Endothelial cell of umbilical vein (primary cell): ENCODE measurements around the gene PPP1R15B. TPM values are rescaled to one million over a fixed set of nuclear protein-coding genes. Genes with fewer than 3 reads are reported as not detected.

Source experiments
- BruUV-seq: library from RNA; stranded (reverse); fragments of 400-500 nt; replicated peaks from 2 replicates; lab custom pipeline; 2021; lab: Mats Ljungman, UMichigan
- CTCF ChIA-PET: fragments of 300-600, 350-600 bp; sonication (Branson Sonifier 250); formaldehyde crosslinking; loops from one replicate; lab custom pipeline; 2021; ENCODE audit warnings: antibody characterized with exemption, inconsistent platforms; lab: Charles Lee
- POLR2A ChIA-PET: fragments of 300-600, 350-600 bp; sonication (Branson Sonifier 250); formaldehyde crosslinking; loops from one replicate; lab custom pipeline; 2021; ENCODE audit warnings: antibody characterized with exemption, inconsistent platforms; lab: Charles Lee
- DNase-seq: peaks from one replicate; pipeline ENCODE4 v3.0.0-alpha.2; 2011; ENCODE audit warnings: low read depth, low spot score
- FAIRE-seq: peaks from 2 replicates; lab custom pipeline; 2011; peaks lifted over from hg19 to GRCh38; lab: Jason Lieb, UNC
- H2AFZ ChIP-seq: 2 replicates; pipeline ENCODE4 v1.6.0; 2012; ENCODE audit warnings: low read depth, low read length, control low read depth, inconsistent platforms
- H3K27ac ChIP-seq: 2 replicates; pipeline ENCODE4 v1.5.1; 2011; ENCODE audit warnings: low read depth, mild to moderate bottlenecking, control low read depth, low read length, moderate library complexity; ENCODE audit not compliant: insufficient read depth
- H3K27me3 ChIP-seq, 2 experiments: 2 replicates each; pipeline versions ENCODE4 v1.6.0 to v1.6.1; 2011; ENCODE audit warnings: low read length in 2 of 2, mixed read lengths in 1 of 2; ENCODE audit not compliant: control insufficient read depth in 2 of 2, insufficient read depth in 2 of 2
- H3K36me3 ChIP-seq, 2 experiments: 2 replicates in 1 of 2; 3 replicates in 1 of 2; pipeline ENCODE4 v1.5.1; 2011; ENCODE audit warnings: low read length in 2 of 2, mild to moderate bottlenecking in 1 of 2, moderate library complexity in 1 of 2; ENCODE audit not compliant: control insufficient read depth in 2 of 2, insufficient read depth in 2 of 2; ENCODE audit errors: extremely low read depth in 1 of 2
- H3K4me1 ChIP-seq: 3 replicates; pipeline ENCODE4 v1.5.1; 2011; ENCODE audit warnings: mild to moderate bottlenecking, low read length; ENCODE audit not compliant: control insufficient read depth, insufficient read depth; ENCODE audit errors: extremely low read depth
- H3K4me2 ChIP-seq: 2 replicates; pipeline ENCODE4 v1.6.1; 2011; ENCODE audit warnings: low read length, control low read depth, mixed read lengths; ENCODE audit not compliant: insufficient read depth
- H3K4me3 ChIP-seq, 3 experiments: fragments of 200-600 bp in 1 of 3; sonication (generic), shearing (Covaris generic) in 1 of 3; replicated peaks in 1 of 3; 2 replicates each; pipeline ENCODE4 v1.5.1; 2011 to 2016; ENCODE audit warnings: control low read depth in 3 of 3, low read length in 3 of 3, mild to moderate bottlenecking in 2 of 3, inconsistent platforms in 1 of 3, low read depth in 1 of 3, moderate library complexity in 1 of 3; ENCODE audit not compliant: insufficient read depth in 1 of 3
- H3K79me2 ChIP-seq: 2 replicates; pipeline ENCODE4 v1.6.0; 2012; ENCODE audit warnings: low read length, inconsistent platforms; ENCODE audit not compliant: control insufficient read depth, insufficient read depth
- H3K9ac ChIP-seq: replicated peaks from 2 replicates; pipeline ENCODE3; 2011; ENCODE audit warnings: low read length, control low read depth; ENCODE audit not compliant: insufficient read depth; ENCODE audit errors: extremely low read depth
- H3K9me1 ChIP-seq: replicated peaks from 3 replicates; pipeline ENCODE4 v1.6.0; 2011; ENCODE audit warnings: mild to moderate bottlenecking, low read length; ENCODE audit not compliant: control insufficient read depth, insufficient read depth; ENCODE audit errors: extremely low read depth
- H3K9me3 ChIP-seq: replicated peaks from 2 replicates; pipeline ENCODE4 v1.5.1; 2012; ENCODE audit warnings: low read length, inconsistent platforms; ENCODE audit not compliant: control insufficient read depth, insufficient read depth
- H4K20me1 ChIP-seq: replicated peaks from 2 replicates; pipeline ENCODE3; 2011; ENCODE audit warnings: mild to moderate bottlenecking, low read length; ENCODE audit not compliant: control insufficient read depth, insufficient read depth; ENCODE audit errors: extremely low read depth
- CTCF ChIP-seq, 2 donors: IDR thresholded peaks; 1 replicate in 1 of 2; 2 replicates in 1 of 2; pipeline ENCODE4 v1.5.1; 2011; ENCODE audit warnings: low read length in 2 of 2, mild to moderate bottlenecking in 2 of 2, moderate library complexity in 2 of 2, control low read depth in 1 of 2, inconsistent platforms in 1 of 2, low read depth in 1 of 2; ENCODE audit not compliant: insufficient read depth in 1 of 2; ENCODE audit errors: extremely low read depth in 1 of 2
- EZH2 ChIP-seq: IDR thresholded peaks from 2 replicates; pipeline ENCODE4 v1.6.1; 2012; ENCODE audit warnings: borderline replicate concordance, low read depth, mild to moderate bottlenecking, moderate library complexity, low read length, inconsistent platforms; ENCODE audit not compliant: severe bottlenecking
- FOS ChIP-seq: IDR thresholded peaks from 2 replicates; pipeline ENCODE4 v1.6.1; 2011; ENCODE audit warnings: mild to moderate bottlenecking, low read length, moderate library complexity, borderline replicate concordance; ENCODE audit not compliant: insufficient read depth
- GATA2 ChIP-seq: IDR thresholded peaks from 2 replicates; pipeline ENCODE4 v1.7.0; 2011; ENCODE audit warnings: low read depth, mild to moderate bottlenecking, moderate library complexity, mixed read lengths, low read length; ENCODE audit not compliant: insufficient read length, insufficient read depth
- JUN ChIP-seq: IDR thresholded peaks from 2 replicates; pipeline ENCODE4 v1.6.1; 2011; ENCODE audit warnings: borderline replicate concordance, low read depth; ENCODE audit not compliant: insufficient read length, insufficient read depth
- MAX ChIP-seq: IDR thresholded peaks from 2 replicates; pipeline ENCODE4 v1.6.1; 2011; ENCODE audit not compliant: insufficient read depth, insufficient read length
- MYC ChIP-seq: IDR thresholded peaks from one replicate; pipeline ENCODE4 v1.6.1; 2011; ENCODE audit warnings: mild to moderate bottlenecking, low read depth, low read length
- POLR2A ChIP-seq: IDR thresholded peaks from 2 replicates; pipeline ENCODE4 v1.6.1; 2012; ENCODE audit warnings: low read depth, mild to moderate bottlenecking, control low read depth, low read length
- POLR2AphosphoS5 ChIP-seq: IDR thresholded peaks from 2 replicates; pipeline ENCODE4 v1.6.1; 2012; ENCODE audit warnings: low read depth, mild to moderate bottlenecking, control low read depth, low read length, moderate library complexity; ENCODE audit not compliant: insufficient read depth
- dilution Hi-C: fragments of 300-500 bp; cut with MboI; formaldehyde crosslinking; loops from one replicate; pipeline ENCODE4 v1.15.0; 2019; ENCODE audit warnings: low sequenced_read_pairs; ENCODE audit not compliant: extremely low pct_ligation_motif_present
- intact Hi-C: fragments of 100-400 bp; cut with micrococcal nuclease; formaldehyde crosslinking; loops from one replicate; pipeline ENCODE4 v1.10.0; 2022
- polyA plus RNA-seq, 4 experiments: library from polyadenylated mRNA; depleted of rRNA in 3 of 4; stranded (reverse) in 3 of 4; unstranded in 1 of 4; fragments of >200 nt; gene quantifications; 2 replicates each; pipeline versions ENCODE4 v1.2.1 to v1.2.3, GENCODE V29; 2011 to 2012; ENCODE audit warnings: missing spikeins in 1 of 4
- total RNA-seq: library from RNA; stranded (reverse); gene quantifications from 2 replicates; pipeline ENCODE4 v1.2.3, GENCODE V29; 2021

PPP1R15B gene
- total and polyA plus RNA-seq, 2 donors (not counting 3 experiments of a cell fraction or from before 2014, with no cell fraction given) = 16.8 to 39.8 TPM

DNA sequence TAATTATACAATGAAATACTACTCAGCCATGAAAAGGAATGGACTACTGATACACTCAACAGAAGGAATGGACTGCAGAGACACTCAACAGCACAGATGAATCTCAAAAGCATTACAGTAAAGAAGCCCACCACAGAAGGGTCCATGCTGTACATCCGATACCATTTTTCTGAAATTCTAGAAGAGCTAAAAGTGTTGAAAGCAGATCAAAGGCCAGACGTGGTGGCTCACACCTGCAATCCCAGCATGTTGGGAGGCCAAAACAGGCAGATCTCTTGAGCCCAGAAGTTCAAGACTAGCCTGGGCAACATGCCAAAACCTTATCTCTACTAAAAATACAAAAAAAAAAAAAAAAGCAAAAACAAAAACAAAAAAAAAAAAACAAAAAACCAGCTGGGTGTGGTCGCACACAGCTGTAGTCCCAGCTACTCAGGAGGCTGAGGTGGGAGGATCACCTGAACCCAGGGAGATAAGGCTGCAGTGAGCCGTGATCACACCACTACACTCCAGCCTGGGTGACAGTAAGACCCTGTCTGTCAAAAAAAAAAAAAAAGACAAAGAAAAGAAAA lies 15.5 kb downstream of the PPP1R15B start:
- H3K27ac ChIP-seq = no peak overlapping the region
- no peak overlapping the region for H3K9ac ChIP-seq
- BruUV-seq = no TSS peak
- ChIA-PET POLR2A (no interaction called here), CTCF (interaction anchor here (1.8 to 3.6 kb wide), 4 partner anchors 27 to 233 kb away, joined by 6 to 81 read pairs (median 32); partner anchors contain the start of gene GOLT1A)
- H3K4me1 ChIP-seq = no peaks in the 10 kb centered on the region
- H2AFZ ChIP-seq = no peak overlapping the region
- H3K9me3 ChIP-seq = no peaks in the 10 kb centered on the region
- peaks cover 0 to 2% of the 10 kb centered on the region in 2 experiments for H3K36me3 ChIP-seq
- H3K27me3 ChIP-seq = no peaks in the 10 kb centered on the region
- DNase-seq (no peak), FAIRE-seq (peak; percentile 48)
- no peaks in the 10 kb centered on the region for H3K9me1 ChIP-seq
- dilution Hi-C loops (no loop called here), intact Hi-C loops (no loop called here)
- TF ChIP-seq JUN (no peak), EZH2 (no peak), GATA2 (no peak), MAX (no peak), FOS (no peak)
- no peaks in the 10 kb centered on the region for H4K20me1 ChIP-seq
- no peak overlapping the region for H3K4me3 ChIP-seq
- no peak overlapping the region for H3K4me2 ChIP-seq
- no peaks in the 10 kb centered on the region for H3K79me2 ChIP-seq

DNA sequence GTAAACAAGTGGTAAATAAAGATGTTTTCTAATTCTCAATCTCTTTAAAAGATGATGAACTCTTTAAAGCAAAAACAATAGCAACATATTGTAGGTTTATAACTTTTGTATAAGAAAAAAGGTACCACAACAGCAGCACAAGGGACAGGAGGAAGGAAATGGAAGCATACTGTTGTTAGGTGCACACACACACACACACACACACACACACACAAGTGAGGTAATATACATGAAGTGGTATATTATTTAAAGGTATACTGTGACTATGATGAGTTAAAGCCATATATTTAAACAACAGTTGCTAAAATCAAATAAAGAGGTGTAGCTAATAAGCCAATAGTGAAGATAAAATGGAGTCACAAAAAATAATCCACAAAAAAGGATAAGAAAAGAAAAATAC lies 20.0 kb downstream of the PPP1R15B start:
- dilution Hi-C loops = no loop called here
- no peak for DNase-seq
- CTCF ChIA-PET = interaction anchor here (1.4 kb wide), 1 partner anchor 185 kb away, joined by 4 read pairs; no protein-coding TSS in a partner anchor
- intact Hi-C loops = no loop called here
- Histone ChIP-seq H3K4me3 (no peak overlapping the region), H2AFZ (no peak overlapping the region), H3K9me3 (no peaks in the 10 kb centered on the region), H3K9ac (no peak overlapping the region), H3K36me3 (no peaks in the 10 kb centered on the region), H4K20me1 (no peaks in the 10 kb centered on the region), H3K4me1 (no peaks in the 10 kb centered on the region), H3K4me2 (no peak overlapping the region), H3K9me1 (no peaks in the 10 kb centered on the region), H3K27me3 (no peaks in the 10 kb centered on the region), H3K79me2 (no peaks in the 10 kb centered on the region), H3K27ac (no peak overlapping the region)
- BruUV-seq = no TSS peak
- POLR2A ChIA-PET = no interaction called here
- TF ChIP-seq MYC (no peak), JUN (no peak), EZH2 (no peak), FOS (no peak), CTCF (IDR thresholded peaks at IDR 0.05; ENCODE audit: extremely low read depth in 1 of 2, insufficient read depth in 1 of 2, low read depth in 1 of 2, low read length in 2 of 2) (no peak), POLR2AphosphoS5 (no peak), MAX (no peak), POLR2A (no peak), GATA2 (no peak)
- FAIRE-seq = no peak
